Activated B cell treated with CpG ODN at 0.5 μM for 24 hours (primary cell): ENCODE measurements around the gene CCBE1. TPM values are rescaled to one million over a fixed set of nuclear protein-coding genes. Genes with fewer than 3 reads are reported as not detected.

Experiments used
- ATAC-seq: fragments of 200-7000 bp; cut with Tn5 transposase; one replicate; pipeline ENCODE4 v1.10.0; 2021; ENCODE audit warnings: low read depth, mild to moderate bottlenecking, moderate library complexity
- CTCF ChIA-PET: fragments of 350-600 bp; sonication (Branson Sonifier 250); formaldehyde crosslinking; loops from one replicate; lab custom pipeline; 2021; ENCODE audit warnings: antibody characterized with exemption; lab: Charles Lee
- POLR2A ChIA-PET: fragments of 350-600 bp; sonication (Branson Sonifier 250); formaldehyde crosslinking; loops from one replicate; lab custom pipeline; 2021; ENCODE audit warnings: antibody characterized with exemption; lab: Charles Lee
- DNase-seq: peaks from one replicate; pipeline ENCODE4 v3.0.0; 2022
- H3K27ac Mint-ChIP-seq: one replicate; pipeline ENCODE4 v1.8.0; 2020; ENCODE audit warnings: mixed read lengths
- H3K27me3 Mint-ChIP-seq: one replicate; pipeline ENCODE4 v1.8.0; 2021; ENCODE audit warnings: mixed read lengths
- H3K36me3 Mint-ChIP-seq: one replicate; pipeline ENCODE4 v1.8.0; 2021; ENCODE audit warnings: low read depth, mixed read lengths
- H3K4me1 Mint-ChIP-seq: one replicate; pipeline ENCODE4 v1.8.0; 2021; ENCODE audit warnings: mixed read lengths
- H3K4me3 Mint-ChIP-seq: one replicate; pipeline ENCODE4 v1.8.0; 2020; ENCODE audit warnings: mild to moderate bottlenecking, mixed read lengths
- H3K9me3 Mint-ChIP-seq: one replicate; pipeline ENCODE4 v1.8.0; 2020; ENCODE audit warnings: mixed read lengths
- intact Hi-C: fragments of 100-400 bp; cut with micrococcal nuclease; formaldehyde crosslinking; loops from one replicate; pipeline ENCODE4 v1.15.1; 2024
- total RNA-seq: library from RNA; stranded (reverse); gene quantifications from 2 replicates; pipeline ENCODE4 v1.2.3, GENCODE V29; 2022
- TF ChIP-seq, protein P1 (sequence below): fragments of 200-600 bp; IDR thresholded peaks from one replicate; pipeline ENCODE4 v1.8.0; 2022; ENCODE audit warnings: antibody characterized with exemption, mild to moderate bottlenecking

The CCBE1 gene
- total RNA-seq, 1 donor from 2014 or later: 0.04 TPM

DNA sequence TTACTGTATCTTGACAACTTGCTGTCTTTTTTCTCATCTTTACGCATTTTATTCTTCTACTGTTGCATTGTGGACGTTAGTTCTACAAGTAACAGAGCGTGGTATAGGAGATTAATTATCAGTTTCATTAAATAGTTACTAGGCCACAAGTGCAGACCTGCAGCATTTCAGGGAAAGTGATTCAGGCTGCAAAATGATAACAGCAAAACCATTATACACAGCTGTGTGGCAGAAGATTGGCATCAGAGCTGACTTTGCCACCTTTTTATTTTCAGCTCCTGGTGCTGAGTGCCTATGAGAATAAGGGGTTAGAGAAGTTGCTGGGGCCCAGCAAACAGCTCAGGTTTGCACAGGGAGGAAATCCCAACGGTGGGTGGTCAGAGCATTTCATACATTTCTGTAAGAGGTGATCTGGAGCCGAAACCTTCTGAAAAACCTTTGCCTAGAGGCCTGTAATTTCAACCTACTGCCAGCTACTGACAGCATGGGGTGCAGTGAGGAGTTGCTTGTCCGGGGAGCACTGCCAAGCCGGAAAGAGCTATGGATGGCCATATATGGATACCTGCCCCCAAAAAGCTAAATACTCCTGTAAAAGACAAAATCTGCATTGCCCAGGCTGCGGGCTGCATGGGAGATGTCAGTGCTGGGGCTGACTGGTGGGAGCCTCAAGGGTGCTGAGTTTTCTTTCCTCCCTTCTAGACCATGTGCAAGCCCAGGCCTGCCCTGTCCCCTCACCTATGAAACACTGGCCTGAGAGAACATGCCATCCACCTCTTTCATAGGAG, 2.7 kb upstream of the CCBE1 start:
- CTCF ChIA-PET: no interaction called here
- TF ChIP-seq, protein P1, sequence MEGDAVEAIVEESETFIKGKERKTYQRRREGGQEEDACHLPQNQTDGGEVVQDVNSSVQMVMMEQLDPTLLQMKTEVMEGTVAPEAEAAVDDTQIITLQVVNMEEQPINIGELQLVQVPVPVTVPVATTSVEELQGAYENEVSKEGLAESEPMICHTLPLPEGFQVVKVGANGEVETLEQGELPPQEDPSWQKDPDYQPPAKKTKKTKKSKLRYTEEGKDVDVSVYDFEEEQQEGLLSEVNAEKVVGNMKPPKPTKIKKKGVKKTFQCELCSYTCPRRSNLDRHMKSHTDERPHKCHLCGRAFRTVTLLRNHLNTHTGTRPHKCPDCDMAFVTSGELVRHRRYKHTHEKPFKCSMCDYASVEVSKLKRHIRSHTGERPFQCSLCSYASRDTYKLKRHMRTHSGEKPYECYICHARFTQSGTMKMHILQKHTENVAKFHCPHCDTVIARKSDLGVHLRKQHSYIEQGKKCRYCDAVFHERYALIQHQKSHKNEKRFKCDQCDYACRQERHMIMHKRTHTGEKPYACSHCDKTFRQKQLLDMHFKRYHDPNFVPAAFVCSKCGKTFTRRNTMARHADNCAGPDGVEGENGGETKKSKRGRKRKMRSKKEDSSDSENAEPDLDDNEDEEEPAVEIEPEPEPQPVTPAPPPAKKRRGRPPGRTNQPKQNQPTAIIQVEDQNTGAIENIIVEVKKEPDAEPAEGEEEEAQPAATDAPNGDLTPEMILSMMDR: no peak

DNA sequence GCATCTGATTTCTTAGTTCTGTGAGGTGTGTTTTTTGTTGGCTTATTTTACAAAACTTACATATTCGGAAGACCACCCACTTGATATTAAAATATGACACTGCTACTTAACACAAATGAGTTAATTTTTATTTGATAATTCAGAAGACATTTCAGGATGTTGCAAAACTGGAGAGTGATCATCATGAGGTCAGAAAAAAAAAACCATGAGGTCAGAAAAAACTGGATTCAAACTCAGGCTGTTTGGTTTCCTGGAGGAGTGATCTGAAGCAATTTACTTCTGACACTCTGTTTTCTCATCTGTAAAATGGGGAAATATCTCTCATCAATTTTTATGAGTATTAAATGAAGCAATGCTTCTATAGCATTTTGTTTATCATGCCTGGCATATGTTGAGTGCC, 1.8 kb upstream of the CCBE1 start:
- no peaks in the 10 kb centered on the region for H3K36me3 Mint-ChIP-seq
- no peak for ATAC-seq
- no peaks in the 10 kb centered on the region for H3K9me3 Mint-ChIP-seq
- peaks cover 47% of the 10 kb centered on the region for H3K27me3 Mint-ChIP-seq
- intact Hi-C loops: no loop called here
- POLR2A ChIA-PET: no interaction called here
- no peak for DNase-seq
- peaks cover 12% of the 10 kb centered on the region for H3K4me1 Mint-ChIP-seq
- TF ChIP-seq, protein P1: no peak
- no peak overlapping the region for H3K27ac Mint-ChIP-seq
- H3K4me3 Mint-ChIP-seq: no peak overlapping the region
- CTCF ChIA-PET: no interaction called here

More for the DNA sequence above, 2.7 kb upstream of the CCBE1 start:
- Mint-ChIP-seq H3K27me3 (peaks cover 40% of the 10 kb centered on the region), H3K4me3 (no peak overlapping the region), H3K27ac (no peak overlapping the region), H3K9me3 (no peaks in the 10 kb centered on the region), H3K4me1 (peaks cover 12% of the 10 kb centered on the region), H3K36me3 (no peaks in the 10 kb centered on the region)
- no peak for ATAC-seq
- DNase-seq: no peak
- intact Hi-C loops: no loop called here
- POLR2A ChIA-PET: no interaction called here

DNA sequence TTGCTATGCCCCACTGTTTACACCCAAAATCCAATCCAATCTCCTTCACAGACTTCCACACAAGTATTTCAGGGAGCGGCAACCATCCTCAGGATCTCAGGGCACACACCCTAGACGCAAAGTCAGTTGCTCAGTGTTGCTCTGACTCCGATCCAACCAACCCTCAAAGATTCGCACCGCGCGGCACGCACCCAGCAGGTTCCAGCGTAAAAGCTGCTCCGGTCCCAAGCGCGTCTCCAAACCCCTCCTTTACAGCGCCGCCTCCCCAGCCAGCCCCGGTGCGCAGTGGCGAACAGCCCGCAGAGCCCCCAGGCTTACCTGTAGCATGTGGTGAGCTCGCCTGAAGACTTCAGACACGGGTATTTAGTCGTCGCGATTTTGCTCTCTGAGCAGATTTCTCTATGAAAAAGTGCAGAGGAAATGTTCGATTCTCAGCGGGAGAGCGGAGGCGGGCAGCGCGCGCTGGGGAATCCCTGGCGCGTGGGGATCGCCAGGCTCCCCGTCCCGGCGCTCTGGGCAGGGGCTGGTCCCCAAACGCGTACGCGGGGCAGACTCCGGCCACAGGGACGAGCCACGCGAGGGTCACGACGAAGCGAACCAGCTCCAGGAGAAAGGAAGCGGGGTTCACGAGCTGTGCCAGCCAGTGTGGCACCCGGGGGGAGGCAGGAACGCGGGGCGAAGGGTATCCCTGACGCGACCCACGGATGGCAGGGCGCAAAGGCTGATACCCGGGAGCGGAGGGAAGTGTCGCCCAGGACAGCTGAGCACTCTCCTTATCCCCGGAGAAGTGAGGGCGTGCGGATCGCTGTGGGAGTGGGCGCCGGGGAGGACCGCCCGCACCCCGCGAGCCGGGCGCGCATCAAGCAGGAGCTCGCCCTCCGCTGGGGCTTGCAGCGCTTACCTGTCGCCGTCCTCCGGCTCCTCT, 650 bp downstream of the CCBE1 start:
- Mint-ChIP-seq H3K27me3 (peaks cover 54% of the 10 kb centered on the region), H3K36me3 (no peaks in the 10 kb centered on the region), H3K4me3 (no peak overlapping the region), H3K4me1 (peaks cover 12% of the 10 kb centered on the region), H3K9me3 (no peaks in the 10 kb centered on the region), H3K27ac (no peak overlapping the region)
- POLR2A ChIA-PET: no interaction called here
- CTCF ChIA-PET: interaction anchor here (0.9 kb wide), 1 partner anchor 853 kb away, joined by 3 read pairs; no protein-coding TSS in a partner anchor
- TF ChIP-seq, protein P1: no peak
- ATAC-seq (no peak), DNase-seq (no peak)
- intact Hi-C loops: loop anchor here (2.0 kb wide), 1 partner anchor 852 kb away; no protein-coding TSS in a partner anchor

DNA sequence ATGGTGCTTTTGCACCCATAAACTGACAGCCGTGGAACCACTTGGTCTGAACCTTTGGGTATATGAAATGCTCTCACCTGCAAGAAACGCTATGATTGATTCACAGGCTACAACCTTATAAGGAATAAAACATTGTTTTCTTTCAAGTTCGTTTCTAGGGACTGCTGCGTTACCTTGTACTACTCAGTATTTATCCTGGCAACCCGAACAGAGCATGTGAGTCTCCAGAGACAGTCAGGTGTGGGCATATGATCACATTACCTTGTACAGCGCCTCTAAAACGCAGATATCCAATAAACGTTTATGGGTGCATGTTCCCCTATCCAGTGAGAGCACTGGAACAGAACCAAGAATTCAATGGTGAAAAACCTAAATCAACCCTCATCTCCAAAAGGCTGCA, 1.7 kb downstream of the CCBE1 start:
- Mint-ChIP-seq H3K9me3 (no peaks in the 10 kb centered on the region), H3K36me3 (no peaks in the 10 kb centered on the region), H3K27me3 (peaks cover 62% of the 10 kb centered on the region), H3K4me1 (peaks cover 12% of the 10 kb centered on the region), H3K27ac (no peak overlapping the region), H3K4me3 (no peak overlapping the region)
- TF ChIP-seq, protein P1: no peak
- no peak for DNase-seq
- CTCF ChIA-PET: no interaction called here
- intact Hi-C loops: no loop called here
- POLR2A ChIA-PET: no interaction called here
- ATAC-seq: no peak

DNA sequence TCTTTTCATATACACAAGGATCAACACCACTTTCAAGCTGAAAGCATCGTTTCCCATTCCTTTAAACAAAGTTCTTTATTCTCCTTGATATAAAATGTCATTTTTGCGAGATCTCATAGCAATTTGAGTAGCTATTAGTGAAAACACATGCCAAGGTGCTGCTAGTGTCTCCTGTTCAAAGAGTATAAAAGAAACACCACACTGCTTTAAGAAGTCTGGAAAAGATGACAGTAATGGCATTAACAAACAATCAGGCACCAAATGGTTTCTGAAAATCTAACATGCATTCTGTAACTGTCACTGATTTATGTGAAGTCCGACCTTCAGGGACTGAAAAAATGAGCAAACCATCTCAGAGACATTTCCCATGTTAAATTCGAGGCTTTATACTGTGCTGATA, 2.4 kb downstream of the CCBE1 start:
- Mint-ChIP-seq H3K9me3 (no peaks in the 10 kb centered on the region), H3K27ac (no peak overlapping the region), H3K36me3 (no peaks in the 10 kb centered on the region), H3K27me3 (peaks cover 61% of the 10 kb centered on the region), H3K4me3 (no peak overlapping the region), H3K4me1 (peaks cover 12% of the 10 kb centered on the region)
- intact Hi-C loops: no loop called here
- ATAC-seq: no peak
- TF ChIP-seq, protein P1: no peak
- CTCF ChIA-PET: no interaction called here
- no peak for DNase-seq
- POLR2A ChIA-PET: no interaction called here
